NB4 (cell line): ENCODE measurements around the gene SDC3.
A peak's percentile ranks its signal among the peaks of the same experiment; 100 is the strongest.

Source experiments
- DNase-seq: peaks from one replicate; pipeline ENCODE4 v3.0.0; 2010; ENCODE audit warnings: low read depth
- H3K4me3 ChIP-seq: one replicate; pipeline ENCODE4 v1.5.1; 2011; ENCODE audit warnings: mild to moderate bottlenecking, low read depth, low read length, moderate library complexity
- CTCF ChIP-seq: IDR thresholded peaks from one replicate; pipeline ENCODE4 v1.5.1; 2012; ENCODE audit warnings: low read depth, low read length
- MAX ChIP-seq: IDR thresholded peaks from 2 replicates; pipeline ENCODE4 v1.6.1; 2011; ENCODE audit warnings: low read depth, low read length
- MYC ChIP-seq: IDR thresholded peaks from 2 replicates; pipeline ENCODE4 v1.6.1; 2011; ENCODE audit warnings: low read depth, low read length
- POLR2A ChIP-seq: IDR thresholded peaks from 2 replicates; pipeline ENCODE4 v1.6.1; 2011; ENCODE audit warnings: mild to moderate bottlenecking; ENCODE audit not compliant: insufficient read length; ENCODE audit errors: extremely low read depth

Gene SDC3

GRCh38 chr1:30912913-30913652, 4.5 kb upstream of the SDC3 start:
- peak; percentile 90 for DNase-seq
- H3K4me3 ChIP-seq = no peak overlapping the region
- no peak for TF ChIP-seq MYC
- no peak for TF ChIP-seq MAX
- no peak for TF ChIP-seq CTCF
- TF ChIP-seq POLR2A = no peak

DNA sequence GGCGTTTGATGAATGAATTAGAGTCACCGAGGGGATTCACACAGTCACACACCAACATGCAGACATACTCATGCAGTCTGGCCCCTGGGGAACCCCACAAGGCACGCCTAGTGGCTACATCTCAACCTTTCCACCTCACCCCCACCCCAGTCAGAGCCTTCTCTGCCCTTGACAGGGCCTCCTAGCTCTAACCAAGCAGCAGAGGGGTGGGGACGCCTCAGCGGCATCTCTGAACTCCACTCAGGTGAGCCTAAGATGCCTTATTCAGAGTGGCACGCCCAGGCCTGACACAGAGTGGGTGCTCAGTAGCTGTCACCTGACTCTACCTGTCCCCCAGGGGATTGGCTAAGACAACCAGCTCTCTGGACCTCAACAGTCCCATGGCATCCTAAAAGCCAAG, 3.7 kb upstream of the SDC3 start:
- DNase-seq = no peak
- no peak overlapping the region for H3K4me3 ChIP-seq
- TF ChIP-seq MYC (no peak), POLR2A (no peak), MAX (no peak), CTCF (no peak)

DNA sequence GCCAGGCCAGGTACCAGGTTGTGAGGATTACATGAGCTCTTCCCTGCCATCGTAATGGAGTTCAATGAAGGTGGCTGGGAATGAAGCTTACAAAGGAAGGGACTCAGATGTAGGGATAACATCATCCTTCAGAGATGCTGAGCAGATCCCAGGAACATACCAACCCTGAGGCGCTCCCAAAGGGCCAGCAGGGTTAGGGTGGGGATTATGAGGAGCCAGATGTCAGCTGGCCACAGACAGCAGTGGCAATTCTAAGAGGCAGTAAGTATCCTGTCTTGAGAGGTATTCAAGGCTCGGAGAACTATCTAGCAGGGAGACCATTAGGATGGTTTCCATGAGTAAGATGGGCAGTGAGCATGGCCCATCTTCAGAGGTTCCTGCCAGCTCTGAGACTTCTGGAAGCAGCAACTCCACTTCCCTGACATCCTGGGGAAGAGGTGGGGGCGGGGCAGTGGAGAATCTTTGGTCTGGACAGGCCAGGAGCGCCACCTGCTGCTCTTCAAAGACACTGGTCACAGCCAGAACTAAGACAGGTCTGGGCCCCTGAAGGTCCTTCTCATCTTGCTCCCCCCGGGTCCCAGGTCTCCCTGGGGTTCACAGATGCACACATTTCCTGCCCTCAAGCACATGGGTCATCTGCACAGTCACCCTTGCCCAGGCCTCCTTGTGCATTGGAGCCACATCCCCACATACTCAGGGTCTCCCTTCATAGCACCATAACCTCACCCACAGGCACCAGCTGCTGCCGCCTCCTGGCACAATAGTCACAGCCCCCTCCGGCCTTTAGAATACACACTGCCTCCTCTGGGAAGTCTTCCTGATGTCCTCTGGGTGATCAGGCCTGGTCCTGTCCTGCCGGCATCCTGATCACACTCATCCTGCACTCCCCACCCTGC, 2.7 kb upstream of the SDC3 start:
- TF ChIP-seq MAX = no peak
- peak; percentile 72 for TF ChIP-seq CTCF
- no peak for TF ChIP-seq POLR2A
- no peak overlapping the region for H3K4me3 ChIP-seq
- DNase-seq = peak; percentile 76

- peak; percentile 52 for DNase-seq
- no peak for TF ChIP-seq MYC
- no peak for TF ChIP-seq POLR2A
- no peak for TF ChIP-seq MAX
- no peak overlapping the region for H3K4me3 ChIP-seq
Observed at GRCh38 chr1:30909365-30910068, 959 bp upstream of the SDC3 start.

GRCh38 chr1:30908316-30908695, 252 bp downstream of the SDC3 start:
- TF ChIP-seq POLR2A (no peak), CTCF (no peak), MYC (no peak)
- DNase-seq = no peak
- H3K4me3 ChIP-seq = no peak overlapping the region
